SK-N-SH (cell line): Measurements from ENCODE around the gene CRB2.

Experiments used
- CHD2 ChIP-seq: fragments of 150-350 bp; IDR thresholded peaks from 2 replicates; pipeline ENCODE4 v1.6.1; 2018; ENCODE audit warnings: low read length; ENCODE audit not compliant: partially characterized antibody
- POLR2AphosphoS5 ChIP-seq: IDR thresholded peaks from 2 replicates; pipeline ENCODE4 v1.6.1; 2012; ENCODE audit warnings: low read depth, low read length

GRCh38 chr9:123394291-123395235 lies 38.6 kb downstream of the CRB2 start:
- TF ChIP-seq CHD2 (no peak), POLR2AphosphoS5 (no peak)
